Muscle layer of colon (tissue), 2 donors: ENCODE results near the gene CGNL1.

Experiments used
- H3K27ac ChIP-seq: one replicate; pipeline ENCODE4 v1.7.0; 2013; ENCODE audit warnings: low read depth, mild to moderate bottlenecking, low read length, moderate library complexity
- H3K27me3 ChIP-seq, 2 donors: one replicate each; pipeline ENCODE4 v1.7.0; 2013; ENCODE audit warnings: low read length in 2 of 2, mild to moderate bottlenecking in 2 of 2; ENCODE audit not compliant: insufficient read depth in 2 of 2, control insufficient read depth in 1 of 2
- H3K36me3 ChIP-seq: one replicate; pipeline ENCODE4 v1.7.0; 2013; ENCODE audit warnings: mild to moderate bottlenecking, low read length; ENCODE audit not compliant: insufficient read depth
- H3K4me1 ChIP-seq: one replicate; pipeline ENCODE4 v1.7.0; 2013; ENCODE audit warnings: mild to moderate bottlenecking, low read length; ENCODE audit not compliant: insufficient read depth
- H3K4me3 ChIP-seq, 2 donors: one replicate each; pipeline ENCODE4 v1.7.0; 2013; ENCODE audit warnings: low read length in 2 of 2, low read depth in 1 of 2, mild to moderate bottlenecking in 1 of 2, moderate library complexity in 1 of 2
- H3K9ac ChIP-seq: one replicate; pipeline ENCODE4 v1.7.0; 2013; ENCODE audit warnings: low read length
- H3K9me3 ChIP-seq: one replicate; pipeline ENCODE4 v1.7.0; 2013; ENCODE audit warnings: mild to moderate bottlenecking, low read length
- donor health status: abdominal sarcoma.
- donor health status: Adenocarcinoma of cecum.

The CGNL1 gene

GRCh38 chr15:57425842-57426241 lies 49.5 kb downstream of the CGNL1 start:
- H3K9ac ChIP-seq, result no peak overlapping the region
- no peaks in the 10 kb centered on the region for H3K9me3 ChIP-seq
- no peaks in the 10 kb centered on the region for H3K4me1 ChIP-seq
- H3K36me3 ChIP-seq, result no peaks in the 10 kb centered on the region
- no peak overlapping the region for H3K27ac ChIP-seq
- H3K27me3 ChIP-seq, result no peaks in the 10 kb centered on the region
- H3K4me3 ChIP-seq, result no peak overlapping the region

- H3K27me3 ChIP-seq, result no peaks in the 10 kb centered on the region
These were observed 51.1 kb downstream of the CGNL1 start for GRCh38 chr15:57427367-57427821.

GRCh38 chr15:57432141-57432741 lies 55.9 kb downstream of the CGNL1 start:
- no peak overlapping the region for H3K9ac ChIP-seq
- H3K4me1 ChIP-seq, result no peaks in the 10 kb centered on the region
- H3K27ac ChIP-seq, result no peak overlapping the region
- no peak overlapping the region for H3K4me3 ChIP-seq
- no peaks in the 10 kb centered on the region for H3K9me3 ChIP-seq
- H3K36me3 ChIP-seq, result no peaks in the 10 kb centered on the region
- no peaks in the 10 kb centered on the region for H3K27me3 ChIP-seq

More at GRCh38 chr15:57427367-57427821, 51.1 kb downstream of the CGNL1 start:
- Histone ChIP-seq H3K27ac (no peak overlapping the region), H3K4me3 (no peak overlapping the region), H3K9me3 (no peaks in the 10 kb centered on the region), H3K36me3 (no peaks in the 10 kb centered on the region), H3K9ac (no peak overlapping the region), H3K4me1 (no peaks in the 10 kb centered on the region)

GRCh38 chr15:57436166-57436565 lies 59.9 kb downstream of the CGNL1 start:
- Histone ChIP-seq H3K4me1 (no peaks in the 10 kb centered on the region), H3K27ac (no peak overlapping the region), H3K27me3 (no peaks in the 10 kb centered on the region), H3K9ac (no peak overlapping the region), H3K4me3 (no peak overlapping the region), H3K9me3 (no peaks in the 10 kb centered on the region), H3K36me3 (no peaks in the 10 kb centered on the region)

DNA sequence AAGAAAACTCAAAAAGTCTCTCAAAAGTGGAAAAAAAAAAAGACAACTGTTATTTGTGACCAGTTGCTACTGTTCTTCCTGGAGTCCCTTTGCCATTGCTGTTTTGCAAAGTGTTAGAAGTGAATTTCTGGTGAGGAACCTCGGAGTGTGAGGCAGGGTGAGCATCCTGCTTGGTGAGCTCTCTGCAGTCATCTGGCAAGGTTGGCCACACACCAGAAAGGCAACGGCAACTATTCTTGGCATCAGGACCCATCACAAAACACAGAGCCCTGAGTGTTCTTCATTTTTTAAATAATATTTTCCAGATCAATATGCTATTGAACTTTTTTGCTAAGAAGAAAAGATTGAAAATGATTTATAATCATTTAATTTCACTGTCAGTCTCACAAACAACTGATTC lies 60.7 kb downstream of the CGNL1 start:
- no peaks in the 10 kb centered on the region for H3K36me3 ChIP-seq
- no peak overlapping the region for H3K27ac ChIP-seq
- H3K9ac ChIP-seq, result no peak overlapping the region

GRCh38 chr15:57437564-57437963 lies 61.3 kb downstream of the CGNL1 start:
- H3K9ac ChIP-seq, result no peak overlapping the region
- H3K27ac ChIP-seq, result no peak overlapping the region
- H3K36me3 ChIP-seq, result no peaks in the 10 kb centered on the region
- H3K4me1 ChIP-seq, result no peaks in the 10 kb centered on the region
- no peak overlapping the region for H3K4me3 ChIP-seq
- no peaks in the 10 kb centered on the region for H3K9me3 ChIP-seq
- no peaks in the 10 kb centered on the region for H3K27me3 ChIP-seq

More for the DNA sequence above, 60.7 kb downstream of the CGNL1 start:
- Histone ChIP-seq H3K4me3 (no peak overlapping the region), H3K9me3 (no peaks in the 10 kb centered on the region), H3K27me3 (no peaks in the 10 kb centered on the region), H3K4me1 (no peaks in the 10 kb centered on the region)

DNA sequence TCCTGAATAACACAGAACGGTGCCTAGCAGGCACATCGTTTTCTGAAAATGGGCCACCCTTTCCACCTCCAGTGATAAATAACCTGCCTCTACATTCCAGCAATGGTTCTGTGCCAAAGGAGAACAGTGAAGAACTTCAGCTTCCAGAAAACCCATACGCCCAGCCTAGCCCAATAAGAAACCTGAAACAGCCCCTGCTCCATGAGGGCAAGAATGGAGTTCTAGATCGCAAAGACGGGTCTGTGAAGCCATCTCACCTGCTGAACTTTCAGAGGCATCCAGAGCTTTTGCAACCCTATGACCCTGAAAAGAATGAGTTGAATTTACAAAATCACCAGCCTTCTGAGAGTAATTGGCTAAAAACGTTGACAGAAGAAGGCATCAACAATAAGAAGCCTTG lies 61.9 kb downstream of the CGNL1 start:
- no peaks in the 10 kb centered on the region for H3K9me3 ChIP-seq
- H3K27me3 ChIP-seq, result no peaks in the 10 kb centered on the region
- H3K4me1 ChIP-seq, result no peaks in the 10 kb centered on the region
- H3K9ac ChIP-seq, result no peak overlapping the region
- no peak overlapping the region for H3K27ac ChIP-seq
- no peaks in the 10 kb centered on the region for H3K36me3 ChIP-seq
- H3K4me3 ChIP-seq, result no peak overlapping the region

- Histone ChIP-seq H3K4me3 (no peak overlapping the region), H3K27me3 (no peaks in the 10 kb centered on the region), H3K4me1 (no peaks in the 10 kb centered on the region), H3K36me3 (no peaks in the 10 kb centered on the region), H3K9ac (no peak overlapping the region), H3K27ac (no peak overlapping the region), H3K9me3 (no peaks in the 10 kb centered on the region)
These were observed 63.1 kb downstream of the CGNL1 start for GRCh38 chr15:57439128-57440027.

DNA sequence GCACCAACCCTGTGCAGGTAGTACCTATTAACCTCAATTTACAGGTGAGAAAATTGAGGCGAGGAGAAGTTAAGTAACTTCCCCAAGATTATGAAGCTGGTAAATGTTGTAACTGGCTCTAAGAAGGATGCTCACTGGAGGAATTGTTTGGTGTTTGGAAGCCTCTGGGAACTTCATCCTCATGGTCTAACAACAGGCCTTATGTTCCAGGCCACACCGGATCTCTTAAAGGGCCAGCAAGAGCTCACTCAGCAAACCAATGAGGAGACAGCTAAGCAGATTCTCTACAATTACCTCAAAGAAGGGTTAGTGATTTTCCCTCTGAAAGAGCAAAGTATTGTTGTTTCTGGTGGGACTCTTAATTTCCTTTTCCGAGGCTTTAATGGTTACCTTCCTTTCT lies 63.9 kb downstream of the CGNL1 start:
- Histone ChIP-seq H3K9ac (no peak overlapping the region), H3K36me3 (no peaks in the 10 kb centered on the region), H3K27ac (no peak overlapping the region)

DNA sequence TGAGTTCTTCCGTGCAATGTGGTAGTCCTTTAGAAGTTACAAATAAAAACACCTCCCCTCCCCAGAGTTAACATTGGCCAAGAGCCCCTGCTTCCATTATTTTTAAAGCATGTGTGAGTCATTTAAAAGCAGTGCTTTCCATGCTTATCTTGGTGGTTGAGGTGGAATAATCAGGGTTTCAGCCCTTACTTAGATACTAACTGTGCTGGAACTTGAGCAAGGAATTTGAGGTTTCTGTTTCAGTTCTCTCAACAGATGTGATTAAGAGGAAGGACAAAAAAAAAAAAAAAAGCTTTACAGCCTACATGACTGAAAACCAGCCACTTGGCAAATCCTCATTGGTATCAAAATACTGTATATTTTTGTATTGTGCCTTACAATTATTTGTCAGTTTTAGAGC lies 64.5 kb downstream of the CGNL1 start:
- no peak overlapping the region for H3K4me3 ChIP-seq

More for the DNA sequence above, 63.9 kb downstream of the CGNL1 start:
- H3K4me1 ChIP-seq, result no peaks in the 10 kb centered on the region
- H3K27me3 ChIP-seq, result no peaks in the 10 kb centered on the region
- no peaks in the 10 kb centered on the region for H3K9me3 ChIP-seq
- no peak overlapping the region for H3K4me3 ChIP-seq

DNA sequence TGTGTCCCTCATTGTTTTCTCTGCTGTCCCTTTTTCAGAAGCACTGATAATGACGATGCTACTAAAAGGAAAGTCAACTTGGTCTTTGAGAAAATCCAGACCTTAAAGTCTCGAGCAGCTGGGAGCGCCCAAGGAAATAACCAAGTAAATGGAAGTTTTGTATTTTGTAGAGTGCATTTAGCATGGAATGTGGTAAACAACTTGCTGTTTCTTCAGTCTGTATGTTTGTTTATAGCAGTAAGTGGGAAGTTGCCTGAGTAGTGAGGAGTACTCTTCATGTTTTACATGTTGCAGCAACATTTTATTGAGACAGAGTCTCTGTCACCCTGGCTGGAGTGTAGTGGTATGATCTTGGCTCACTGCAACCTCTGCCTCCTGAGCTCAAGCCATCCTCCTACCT lies 66.0 kb downstream of the CGNL1 start:
- H3K9me3 ChIP-seq, result no peaks in the 10 kb centered on the region
- no peak overlapping the region for H3K4me3 ChIP-seq
- no peak overlapping the region for H3K9ac ChIP-seq
- H3K4me1 ChIP-seq, result no peaks in the 10 kb centered on the region
- H3K36me3 ChIP-seq, result no peaks in the 10 kb centered on the region
- H3K27ac ChIP-seq, result no peak overlapping the region
- H3K27me3 ChIP-seq, result no peaks in the 10 kb centered on the region

More for the DNA sequence above, 64.5 kb downstream of the CGNL1 start:
- Histone ChIP-seq H3K9ac (no peak overlapping the region), H3K36me3 (no peaks in the 10 kb centered on the region), H3K27ac (no peak overlapping the region), H3K4me1 (no peaks in the 10 kb centered on the region), H3K27me3 (no peaks in the 10 kb centered on the region), H3K9me3 (no peaks in the 10 kb centered on the region)
